GM19467 (cell line): ENCODE measurements around the gene SLC16A11.
"Not testable (repeated sequence)": the region's sequence is repeated elsewhere in the genome, so short reads cannot be mapped to it uniquely, and the experiment has no call there.

Experiments
- ATAC-seq: cut with Tn5 transposase; IDR thresholded peaks from one replicate; pipeline ENCODE4 v1.9.1; 2021; ENCODE audit warnings: mild to moderate bottlenecking, moderate library complexity; ENCODE audit not compliant: unreplicated experiment

Gene SLC16A11

DNA sequence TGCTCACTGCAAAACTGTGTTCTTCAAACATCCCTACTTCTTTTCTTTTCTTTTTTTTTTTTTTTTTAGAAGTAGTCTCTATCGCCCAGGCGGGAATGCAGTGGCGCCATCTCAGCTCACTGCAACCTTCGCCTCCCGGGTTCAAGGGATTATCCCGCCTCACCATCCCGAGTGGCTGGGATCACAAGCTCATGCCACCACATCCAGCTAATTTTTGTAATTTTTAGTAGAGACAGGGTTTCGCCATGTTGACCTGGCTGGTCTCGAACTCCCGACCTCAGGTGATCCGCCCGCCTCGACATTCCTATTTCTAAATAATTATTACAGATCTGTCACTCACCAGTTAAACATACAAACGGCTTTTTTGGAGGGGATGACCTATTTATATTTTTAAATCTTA is 32.5 kb downstream of the SLC16A11 start:
- no peak for ATAC-seq

DNA sequence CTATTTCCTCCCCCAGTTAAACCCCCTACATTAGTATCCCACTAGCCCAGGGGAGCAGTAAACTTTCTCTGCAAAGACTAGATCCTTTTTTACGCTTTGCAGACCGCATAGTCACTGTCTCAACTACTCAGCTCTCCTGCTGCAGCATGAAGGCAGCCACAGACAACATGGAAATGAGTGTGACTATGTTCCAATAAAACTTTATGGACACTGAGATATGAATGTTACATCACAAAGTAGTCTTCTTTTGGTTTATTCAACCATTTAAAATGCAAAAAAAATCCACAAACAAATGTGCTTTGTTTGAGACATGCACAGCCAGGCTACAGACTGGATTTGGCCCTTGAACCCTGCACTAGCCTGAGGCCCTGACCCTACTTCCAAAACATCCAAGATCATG is 33.4 kb downstream of the SLC16A11 start:
- no peak for ATAC-seq

DNA sequence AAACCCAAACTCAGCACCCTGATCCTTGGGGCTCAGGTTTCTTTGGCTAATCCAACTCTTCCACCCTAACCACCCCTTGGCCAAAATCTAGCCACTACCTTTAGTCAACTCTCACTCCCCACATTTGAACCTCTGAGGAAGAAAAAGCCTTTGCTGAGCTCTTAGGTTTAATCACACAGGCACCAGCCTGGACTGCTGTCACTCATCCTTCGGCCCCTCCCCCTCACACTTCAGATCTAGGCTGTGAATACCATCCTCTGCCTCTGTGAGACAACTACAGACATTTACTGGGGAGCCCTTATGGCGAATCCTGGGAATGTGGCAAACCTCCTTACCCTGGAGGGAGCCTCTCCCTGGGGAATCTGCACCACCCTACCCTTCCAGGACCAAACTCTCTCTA is 36.7 kb downstream of the SLC16A11 start:
- ATAC-seq, result no peak

DNA sequence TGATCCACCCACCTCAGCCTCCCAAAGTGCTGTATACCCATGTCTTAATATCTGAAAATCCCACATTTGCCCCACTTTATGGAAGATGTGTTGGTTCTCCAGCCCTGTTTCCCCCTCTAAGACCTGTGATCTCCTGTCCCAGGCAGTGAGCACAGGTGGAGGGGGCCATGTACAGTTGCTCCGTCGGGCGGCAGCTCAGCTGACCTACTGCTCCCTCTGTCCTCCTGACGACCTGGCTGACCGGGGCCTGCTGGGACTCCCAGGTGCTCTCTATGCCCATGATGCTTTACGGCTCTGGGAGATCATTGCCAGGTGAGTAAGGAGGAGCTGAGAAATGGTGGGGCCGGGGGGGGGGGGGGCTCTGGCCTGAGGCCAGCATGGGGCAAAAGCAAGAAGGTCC is 38.2 kb downstream of the SLC16A11 start:
- ATAC-seq, result no peak

DNA sequence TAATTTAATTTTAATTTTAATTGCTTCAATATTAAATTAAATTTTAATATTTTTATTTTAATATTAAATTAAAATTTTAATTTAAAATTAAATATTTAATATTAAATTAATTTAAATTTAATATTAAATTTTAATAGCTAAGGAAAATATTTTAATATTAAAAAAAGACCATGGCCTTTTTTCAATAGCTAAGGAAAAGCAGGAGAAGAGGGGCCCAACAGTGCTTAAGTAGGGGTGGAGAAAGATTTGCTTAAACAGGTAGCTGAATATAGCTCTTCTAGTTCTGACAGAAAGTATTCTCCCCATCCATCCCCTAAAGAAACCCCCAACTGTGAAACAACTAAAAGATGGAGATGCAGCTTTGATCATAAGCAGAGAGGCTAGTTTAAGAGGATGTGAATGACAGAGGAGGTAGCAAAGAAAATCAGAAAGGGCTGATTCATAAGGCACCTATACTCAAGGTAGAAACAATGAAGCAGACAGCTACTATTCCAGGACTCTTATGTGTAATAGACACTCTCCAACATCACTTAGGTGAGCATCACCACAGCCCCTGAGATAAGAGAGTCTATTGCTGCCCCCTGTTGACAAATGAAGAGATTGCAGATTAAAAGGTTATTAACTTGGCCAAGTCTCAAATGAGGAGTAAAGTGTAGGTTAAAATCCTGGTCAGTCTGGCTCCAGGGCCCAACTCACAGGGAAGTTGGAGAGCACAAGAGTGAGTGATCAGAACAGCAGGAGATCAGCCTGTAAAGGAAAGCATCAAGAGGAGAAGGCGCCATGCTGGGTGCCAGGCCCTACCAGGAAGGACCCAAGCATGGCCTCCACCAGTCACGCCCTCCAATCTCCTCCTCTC is 39.3 kb downstream of the SLC16A11 start:
- ATAC-seq, result no peak

DNA sequence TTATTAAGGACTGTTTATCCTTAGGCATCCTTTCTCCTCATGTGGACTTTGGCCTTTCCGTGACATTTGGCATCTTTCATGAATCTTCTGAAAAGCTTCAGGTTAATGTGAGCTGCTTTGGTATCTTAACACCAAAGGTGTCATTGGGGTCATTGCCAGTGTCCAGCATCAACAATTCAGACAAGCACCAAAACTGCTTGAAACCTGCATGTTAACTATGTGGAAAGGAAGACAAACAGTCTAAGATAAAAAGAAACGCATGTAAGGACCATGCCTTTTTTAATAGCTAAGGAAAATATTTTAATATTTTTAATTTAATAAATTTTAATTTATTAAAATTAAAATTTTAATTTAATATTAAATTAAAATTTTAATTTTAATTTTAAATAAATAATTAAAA is 40.1 kb downstream of the SLC16A11 start:
- no peak for ATAC-seq

DNA sequence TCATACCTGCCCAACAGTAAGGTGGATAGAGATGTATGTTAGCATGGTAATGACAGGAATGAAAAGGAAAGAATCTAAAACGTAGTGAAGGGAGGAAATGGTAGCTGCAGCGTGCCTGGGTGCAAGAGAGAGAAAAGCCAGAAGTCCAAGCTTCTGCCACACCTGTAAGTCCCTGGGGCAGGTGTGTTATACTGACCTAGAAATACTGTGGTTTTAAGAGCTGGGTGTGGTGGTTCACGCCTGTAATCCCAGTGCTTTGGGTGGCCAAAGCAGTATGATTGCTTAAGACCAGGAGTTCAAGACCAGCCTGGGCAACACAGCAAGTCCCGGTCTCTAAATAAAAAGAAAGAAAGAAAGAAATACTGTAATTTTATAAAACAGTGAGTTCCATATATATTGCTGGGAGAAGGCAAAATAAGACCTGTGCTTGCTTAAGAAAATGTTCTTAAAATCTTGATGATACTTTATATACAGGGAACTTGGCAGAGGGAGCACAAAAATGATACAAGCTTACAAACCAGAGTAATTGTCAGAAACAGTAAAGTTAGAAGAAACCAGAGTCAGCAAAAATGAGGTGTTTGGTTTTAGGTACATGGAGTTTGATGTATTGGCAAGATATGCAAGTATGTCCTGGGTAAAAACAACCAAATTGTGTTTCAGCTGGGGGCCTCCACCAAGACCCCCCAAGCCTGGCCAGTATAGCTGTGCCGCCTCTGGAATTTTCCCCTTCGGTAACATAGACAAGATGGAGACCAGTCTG is 41.4 kb downstream of the SLC16A11 start:
- ATAC-seq, result no peak

DNA sequence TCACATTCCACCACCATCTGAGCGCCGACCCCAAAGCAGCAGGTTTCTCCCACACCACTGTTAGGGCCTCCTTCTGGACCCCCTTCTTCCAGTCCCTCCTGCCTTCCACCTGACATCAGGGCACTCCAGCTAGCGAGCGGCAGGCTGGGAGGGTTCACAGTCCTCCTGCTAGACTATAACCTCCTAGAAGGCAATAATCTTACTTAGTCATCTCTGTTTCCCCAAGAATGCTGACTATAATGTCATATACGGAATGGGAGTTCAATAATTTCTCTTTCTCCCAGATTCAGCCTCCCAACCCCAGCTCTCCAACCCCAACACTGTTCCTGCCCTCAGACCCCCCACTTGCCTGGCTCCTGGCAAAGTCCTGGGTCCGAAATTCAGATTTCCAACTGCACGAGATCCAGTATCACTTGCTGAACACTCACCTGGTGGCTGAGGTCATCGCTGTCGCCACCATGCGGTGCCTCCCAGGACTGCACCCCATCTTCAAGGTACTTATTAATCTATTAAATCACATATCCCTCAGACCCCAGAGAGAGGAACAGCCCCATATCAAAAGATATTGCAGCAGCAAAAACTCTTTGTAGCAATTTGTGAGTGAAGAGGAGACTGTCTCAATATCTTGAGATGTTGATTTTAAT is 42.5 kb downstream of the SLC16A11 start:
- ATAC-seq, result no peak

DNA sequence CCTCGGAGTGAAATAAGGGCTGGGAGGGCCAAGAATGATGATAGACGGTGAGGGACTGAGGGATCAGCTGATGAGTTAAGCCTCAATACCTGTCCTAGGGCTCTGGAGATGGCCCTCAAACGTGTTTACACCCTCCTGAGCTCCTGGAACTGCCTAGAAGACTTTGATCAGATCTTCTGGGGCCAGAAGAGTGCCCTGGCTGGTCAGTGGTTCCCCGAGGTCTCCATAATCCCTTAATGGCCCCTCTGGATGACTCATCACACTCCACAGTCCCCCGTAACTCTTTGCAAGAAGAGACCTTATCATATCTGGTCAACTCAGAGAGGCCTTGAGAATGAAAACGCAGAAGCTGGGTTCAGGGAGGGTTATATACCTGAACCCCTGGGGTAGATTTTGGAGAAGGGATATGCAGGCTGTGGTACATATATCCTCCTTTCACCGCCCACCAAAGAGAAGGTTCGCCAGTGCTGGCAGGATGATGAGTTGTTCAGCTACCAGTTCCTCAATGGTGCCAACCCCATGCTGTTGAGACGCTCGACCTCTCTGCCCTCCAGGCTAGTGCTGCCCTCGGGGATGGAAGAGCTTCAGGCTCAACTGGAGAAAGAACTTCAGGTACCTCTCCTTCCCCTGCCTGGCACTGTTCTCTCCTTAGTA is 44.9 kb downstream of the SLC16A11 start:
- ATAC-seq, result no peak

DNA sequence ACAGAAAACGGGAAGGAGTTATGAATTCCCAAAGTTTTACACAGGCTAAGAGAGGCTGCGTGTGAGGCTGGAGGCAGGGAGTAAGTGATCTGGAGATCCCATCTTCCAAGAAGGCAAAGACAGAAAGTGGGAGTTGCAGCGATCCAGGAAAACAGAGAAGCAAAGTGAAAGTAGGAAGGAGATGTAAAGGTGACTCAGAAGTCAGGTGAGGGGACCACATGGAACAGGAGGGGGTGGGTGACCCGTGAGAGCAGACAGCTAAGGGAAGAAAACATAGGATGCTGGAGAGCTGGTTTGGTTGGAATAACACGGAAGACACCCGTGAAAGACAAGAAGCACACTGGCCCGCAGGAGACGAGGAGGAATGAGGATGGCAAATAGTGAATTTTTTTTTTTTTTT is 46.7 kb downstream of the SLC16A11 start:
- ATAC-seq, result no peak

DNA sequence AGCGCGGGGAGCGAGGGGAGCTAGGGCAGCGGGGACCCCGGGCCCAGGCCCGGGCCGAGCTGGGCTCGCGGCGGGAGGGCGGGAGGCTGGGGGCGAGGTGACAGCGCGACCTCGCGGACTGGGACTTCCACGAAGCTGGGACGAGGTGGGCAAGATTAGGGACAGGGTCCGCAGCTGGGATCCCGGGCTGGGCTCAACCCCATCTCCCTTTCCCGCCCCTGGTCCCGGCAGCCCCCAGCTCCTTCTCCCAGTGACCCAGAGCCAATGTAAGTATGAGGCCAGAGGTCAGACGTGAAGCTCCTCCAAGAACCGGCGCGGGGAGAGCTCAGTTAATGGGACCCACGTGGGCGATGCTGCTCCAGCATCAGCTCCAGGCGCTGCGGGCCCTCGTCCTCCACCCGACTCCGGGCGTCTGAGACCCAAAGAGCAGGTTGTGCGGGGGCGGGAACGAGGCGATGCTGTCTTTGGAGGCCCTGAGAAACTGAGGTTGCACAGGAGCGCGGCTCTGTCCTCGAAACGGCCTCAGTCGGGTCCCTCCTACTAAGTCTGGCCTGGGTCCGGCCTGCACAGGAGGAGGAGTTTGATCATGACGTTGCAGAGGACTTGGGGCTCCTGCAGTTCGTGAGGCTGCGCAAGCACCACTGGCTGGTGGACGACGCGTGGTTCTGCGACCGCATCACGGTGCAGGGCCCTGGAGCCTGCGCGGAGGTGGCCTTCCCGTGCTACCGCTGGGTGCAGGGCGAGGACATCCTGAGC is 47.5 kb downstream of the SLC16A11 start:
- ATAC-seq, result no peak

DNA sequence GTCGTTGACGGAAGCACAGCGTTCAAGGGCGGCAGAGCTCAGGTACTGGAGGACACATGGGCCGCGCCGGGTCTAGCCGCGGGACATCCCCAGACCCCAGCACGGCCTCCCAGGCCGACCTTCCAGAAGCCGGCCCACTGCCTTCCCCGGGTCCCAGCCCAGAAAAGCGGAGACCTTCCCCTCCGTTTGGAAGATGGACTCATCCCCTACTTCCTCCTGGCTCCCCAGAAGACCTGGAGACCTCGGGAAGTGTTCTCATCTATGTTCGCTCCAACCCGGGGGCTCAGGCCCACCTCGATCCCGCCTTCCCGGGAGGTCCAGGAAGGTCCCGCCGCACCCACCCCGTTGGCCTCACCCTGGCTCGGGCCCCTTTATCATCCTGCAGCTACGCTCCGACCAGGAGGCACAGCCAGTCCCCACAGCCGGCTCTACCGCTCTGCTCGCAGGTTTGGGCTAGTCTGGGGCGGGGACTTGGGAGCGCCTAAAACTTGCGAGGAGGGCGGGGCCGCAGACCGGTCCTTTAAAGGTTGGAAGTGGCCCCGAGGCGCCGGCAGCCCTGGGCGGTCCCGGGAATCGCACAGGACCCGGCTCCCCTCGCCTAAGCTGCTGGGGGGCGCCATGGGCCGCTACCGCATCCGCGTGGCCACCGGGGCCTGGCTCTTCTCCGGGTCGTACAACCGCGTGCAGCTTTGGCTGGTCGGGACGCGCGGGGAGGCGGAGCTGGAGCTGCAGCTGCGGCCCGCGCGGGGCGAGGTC is 48.2 kb downstream of the SLC16A11 start, which contains the start of gene ALOX12:
ALOX12 (plus strand) TSS at position 550 of the 756 bp plus-strand sequence; CDS start at position 619, 69 bp downstream.
- ATAC-seq, result no peak

DNA sequence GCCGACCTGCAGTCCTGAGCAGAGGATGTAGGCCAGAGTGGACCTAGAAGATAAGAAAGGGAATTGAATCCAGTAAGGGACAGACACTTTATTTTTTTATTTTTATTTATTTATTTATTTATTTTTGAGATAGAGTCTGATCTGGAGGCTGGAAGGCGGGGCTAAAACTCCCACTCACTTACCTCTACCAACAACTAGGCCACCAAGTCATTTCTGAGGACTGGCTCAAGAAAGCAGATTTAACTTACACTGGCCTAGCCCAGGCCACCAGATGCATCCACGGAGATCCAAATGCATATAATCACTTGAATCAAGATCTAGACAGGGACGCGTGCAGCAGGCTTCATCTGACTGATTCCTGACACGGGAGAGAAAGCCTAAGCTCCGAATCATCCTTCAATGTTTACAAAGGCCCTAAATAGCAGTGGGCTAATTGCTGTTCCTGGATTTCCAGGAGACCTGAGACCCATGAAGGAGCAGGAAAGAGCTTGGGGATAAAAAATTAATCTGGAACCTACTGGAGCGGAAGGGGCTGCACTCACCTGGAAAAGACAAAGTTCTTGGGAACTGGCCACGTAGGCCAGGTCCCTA is 49.1 kb downstream of the SLC16A11 start:
- no peak for ATAC-seq

DNA sequence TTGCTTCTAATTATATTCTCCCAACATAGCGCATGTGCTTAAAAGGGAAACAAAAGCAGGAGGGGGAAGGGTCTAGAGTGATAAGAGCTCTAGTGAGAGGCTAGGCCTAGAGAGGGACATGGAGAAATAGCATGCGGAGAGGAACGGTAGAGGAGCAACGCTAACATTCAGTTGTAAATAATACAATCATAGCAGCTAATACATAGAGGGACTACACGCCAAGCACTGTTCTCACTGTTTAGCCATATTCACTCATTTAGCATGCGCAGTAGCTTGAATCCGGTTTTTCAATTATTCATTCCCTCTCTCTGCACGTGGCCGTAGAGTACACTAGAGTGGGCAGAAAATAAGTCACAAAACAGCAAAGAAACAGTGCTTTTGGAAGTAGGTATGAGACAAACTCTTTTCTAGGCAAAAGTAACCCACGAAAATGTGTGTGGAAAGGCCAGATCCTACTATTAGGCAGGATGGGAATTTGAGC is 49.7 kb downstream of the SLC16A11 start:
- ATAC-seq, result no peak

DNA sequence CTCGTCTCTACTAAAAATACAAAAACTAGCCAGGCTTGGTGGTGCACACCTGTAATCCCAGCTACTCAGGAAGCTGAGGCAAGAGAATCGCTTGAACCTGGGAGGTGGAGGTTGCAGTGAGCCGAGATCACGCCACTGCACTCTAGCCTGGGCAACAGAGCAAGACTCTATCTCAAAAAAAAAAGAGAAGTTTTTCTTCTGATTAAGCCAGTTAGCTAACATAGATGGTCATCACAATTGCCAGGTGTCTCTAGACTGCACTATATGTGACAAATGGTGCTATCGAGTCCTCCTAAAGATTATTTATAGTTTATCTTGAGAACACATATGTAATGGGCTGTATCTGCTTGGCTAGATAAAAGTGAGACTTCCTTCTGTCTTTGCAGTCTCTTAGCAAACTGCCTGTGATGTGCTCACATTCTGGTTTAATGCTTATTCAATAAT is 50.3 kb downstream of the SLC16A11 start:
- ATAC-seq, result not testable (repeated sequence)
